Natural killer cell (primary cell): ENCODE measurements around the gene ABL1. TPM values are rescaled to one million over a fixed set of nuclear protein-coding genes. Genes with fewer than 3 reads are reported as not detected.

ENCODE experiments used
- ATAC-seq, 3 donors: fragments of 150-1000 bp in 2 of 3; fragments of 200-7000 bp in 1 of 3; cut with Tn5 transposase; 1 replicate in 1 of 3; 2 replicates in 2 of 3; pipeline ENCODE4 v1.10.0; 2021; ENCODE audit warnings: mild to moderate bottlenecking in 2 of 3, moderate library complexity in 2 of 3
- DNase-seq, 2 donors: peaks; one replicate each; pipeline versions ENCODE4 v3.0.0 to v3.0.0-alpha.2; 2013 to 2021; ENCODE audit warnings: mixed read lengths in 1 of 2
- H3K27ac ChIP-seq: one replicate; pipeline ENCODE4 v1.5.1; 2013; ENCODE audit warnings: mild to moderate bottlenecking, low read length
- H3K27me3 ChIP-seq: one replicate; pipeline ENCODE4 v1.6.1; 2013; ENCODE audit warnings: low read length; ENCODE audit not compliant: control insufficient read depth, insufficient read depth
- H3K36me3 ChIP-seq: one replicate; pipeline ENCODE4 v1.6.1; 2013; ENCODE audit warnings: low read length; ENCODE audit not compliant: control insufficient read depth, insufficient read depth
- H3K4me1 ChIP-seq: one replicate; pipeline ENCODE4 v1.6.1; 2013; ENCODE audit warnings: low read length; ENCODE audit not compliant: control insufficient read depth, insufficient read depth
- H3K4me3 ChIP-seq: one replicate; pipeline ENCODE4 v1.5.1; 2013; ENCODE audit warnings: low read length
- H3K9me3 ChIP-seq: one replicate; pipeline ENCODE4 v1.6.1; 2013; ENCODE audit warnings: low read length; ENCODE audit not compliant: control insufficient read depth, insufficient read depth
- H3K27ac Mint-ChIP-seq, 2 donors: one replicate each; pipeline ENCODE4 v1.8.0; 2022; ENCODE audit warnings: mild to moderate bottlenecking in 2 of 2, mixed read lengths in 2 of 2, moderate library complexity in 1 of 2
- H3K27me3 Mint-ChIP-seq, 2 donors: one replicate each; pipeline ENCODE4 v1.8.0; 2022; ENCODE audit warnings: low read depth in 2 of 2, mixed read lengths in 2 of 2
- H3K36me3 Mint-ChIP-seq: one replicate; pipeline ENCODE4 v1.8.0; 2022; ENCODE audit warnings: mixed read lengths
- H3K4me1 Mint-ChIP-seq, 2 donors: one replicate each; pipeline ENCODE4 v1.8.0; 2022; ENCODE audit warnings: mixed read lengths in 2 of 2
- H3K4me3 Mint-ChIP-seq: one replicate; pipeline ENCODE4 v1.8.0; 2022; ENCODE audit warnings: mild to moderate bottlenecking, moderate library complexity, mixed read lengths
- H3K9me3 Mint-ChIP-seq, 2 donors: one replicate each; pipeline ENCODE4 v1.8.0; 2022; ENCODE audit warnings: mixed read lengths in 2 of 2
- CTCF ChIP-seq: fragments of 200-600 bp; IDR thresholded peaks from one replicate; pipeline ENCODE4 v1.8.0; 2022; ENCODE audit warnings: antibody characterized with exemption
- WGBS: methylation state at CpG from one replicate; pipeline ENCODE4 v1.1.7; 2013; ENCODE audit warnings: missing lambda C conversion rate; ENCODE audit not compliant: insufficient coverage; 5-methylcytosine and 5-hydroxymethylcytosine counted together
- intact Hi-C: fragments of 100-400 bp; cut with micrococcal nuclease; formaldehyde crosslinking; loops from one replicate; pipeline ENCODE4 v1.14.2; 2022
- total RNA-seq, 4 donors: library from RNA; stranded (reverse); fragments of 120-200 nt in 1 of 4; gene quantifications; one replicate each; pipeline versions ENCODE4 v1.2.3 to v1.2.4, GENCODE V29; 2013 to 2022

Gene ABL1
- total RNA-seq, 3 donors from 2014 or later (not counting 1 experiment from before 2014, with no cell fraction given): 49.7 to 65.6 (median 53.8) TPM

GRCh38 chr9:130934246-130934645 is 99.2 kb downstream of the ABL1 start:
- H3K27me3 ChIP-seq: peaks cover 4% of the 10 kb centered on the region
- TF ChIP-seq CTCF: no peak
- H3K4me1 Mint-ChIP-seq: peaks cover 0 to 10% of the 10 kb centered on the region in 2 donors
- H3K36me3 ChIP-seq: no peaks in the 10 kb centered on the region
- no peak for DNase-seq
- no peak for ATAC-seq
- peaks cover 39 to 45% of the 10 kb centered on the region in 2 donors for H3K27me3 Mint-ChIP-seq
- 66% methylated on average over 11 of the region's 11 CpGs for WGBS
- no peaks in the 10 kb centered on the region for H3K9me3 ChIP-seq
- intact Hi-C loops: no loop called here
- H3K9me3 Mint-ChIP-seq: no peaks in the 10 kb centered on the region
- H3K4me3 ChIP-seq: no peak overlapping the region
- no peaks in the 10 kb centered on the region for H3K36me3 Mint-ChIP-seq
- no peaks in the 10 kb centered on the region for H3K4me1 ChIP-seq
- H3K27ac Mint-ChIP-seq: no peak overlapping the region
- no peak overlapping the region for H3K27ac ChIP-seq
- H3K4me3 Mint-ChIP-seq: no peak overlapping the region

GRCh38 chr9:130934702-130935647 is 99.9 kb downstream of the ABL1 start:
- 60% methylated on average over 14 of the region's 16 CpGs for WGBS
- Mint-ChIP-seq H3K9me3 (no peaks in the 10 kb centered on the region), H3K27me3 (peaks cover 39 to 44% of the 10 kb centered on the region in 2 donors), H3K27ac (no peak overlapping the region), H3K36me3 (no peaks in the 10 kb centered on the region), H3K4me3 (no peak overlapping the region), H3K4me1 (peaks cover 0 to 10% of the 10 kb centered on the region in 2 donors)
- no peak for TF ChIP-seq CTCF
- Histone ChIP-seq H3K27ac (no peak overlapping the region), H3K4me1 (no peaks in the 10 kb centered on the region), H3K36me3 (no peaks in the 10 kb centered on the region), H3K4me3 (no peak overlapping the region), H3K9me3 (no peaks in the 10 kb centered on the region), H3K27me3 (peaks cover 4% of the 10 kb centered on the region)
- intact Hi-C loops: no loop called here
- ATAC-seq (no peak), DNase-seq (no peak)

- ATAC-seq (no peak), DNase-seq (no peak)
- Histone ChIP-seq H3K27ac (no peak overlapping the region), H3K27me3 (peaks cover 8% of the 10 kb centered on the region), H3K4me3 (no peak overlapping the region), H3K9me3 (no peaks in the 10 kb centered on the region), H3K4me1 (peaks cover 2% of the 10 kb centered on the region), H3K36me3 (no peaks in the 10 kb centered on the region)
- Mint-ChIP-seq H3K27ac (no peak overlapping the region), H3K9me3 (no peaks in the 10 kb centered on the region), H3K36me3 (no peaks in the 10 kb centered on the region), H3K4me1 (peaks cover 0 to 14% of the 10 kb centered on the region in 2 donors), H3K4me3 (no peak overlapping the region), H3K27me3 (peaks cover 42 to 47% of the 10 kb centered on the region in 2 donors)
- intact Hi-C loops: no loop called here
- 83% methylated on average over 13 of the region's 13 CpGs for WGBS
- no peak for TF ChIP-seq CTCF
These were observed 100.7 kb downstream of the ABL1 start for GRCh38 chr9:130935648-130936271.
